Measurements from ENCODE around the gene KCNK13.
"Not testable (repeated sequence)": the region's sequence is repeated elsewhere in the genome, so short reads cannot be mapped to it uniquely, and the experiment has no call there.

GRCh38 chr14:90089486-90089885 lies 27.7 kb downstream of the KCNK13 start:
- TF ChIP-seq POLR2A (IDR thresholded peaks at IDR 0.05; ENCODE audit: low read length); GATA1 (IDR thresholded peaks at IDR 0.05; ENCODE audit: low read depth, low read length): not testable (repeated sequence)
